SU-DHL-6 (cell line): ENCODE results near the gene ABR.
"Not testable (repeated sequence)": the region's sequence is repeated elsewhere in the genome, so short reads cannot be mapped to it uniquely, and the experiment has no call there.

Experiments used
- H2AFZ ChIP-seq: fragments of 200-600 bp; sonication (generic); 2 replicates; pipeline ENCODE4 v1.6.1; 2014; ENCODE audit warnings: low read depth, mild to moderate bottlenecking, moderate library complexity, mixed read lengths, antibody characterized with exemption, low read length; ENCODE audit not compliant: severe bottlenecking
- H3F3A ChIP-seq: fragments of 200-600 bp; shearing (Covaris generic); 2 replicates; pipeline ENCODE4 v1.6.0; 2016; ENCODE audit warnings: antibody characterized with exemption, mild to moderate bottlenecking; ENCODE audit not compliant: insufficient read depth
- H3K27ac ChIP-seq: fragments of 200-600 bp; sonication (generic); 2 replicates; pipeline ENCODE4 v1.5.1; 2016; ENCODE audit warnings: low read depth, mild to moderate bottlenecking, low read length, moderate library complexity, mixed read lengths
- H3K27me3 ChIP-seq: fragments of 200-600 bp; sonication (generic), shearing (Covaris generic); 2 replicates; pipeline ENCODE4 v1.6.0; 2014; ENCODE audit warnings: mild to moderate bottlenecking, low read length
- H3K36me3 ChIP-seq: fragments of 200-600 bp; sonication (generic); 2 replicates; pipeline ENCODE4 v1.6.1; 2014; ENCODE audit warnings: mild to moderate bottlenecking, low read length, mixed read lengths
- H3K4me2 ChIP-seq: fragments of 300-600, 200-600 bp; shearing (Covaris generic), sonication (generic); 2 replicates; pipeline ENCODE4 v1.6.0; 2014; ENCODE audit warnings: low read length, low read depth, mild to moderate bottlenecking; ENCODE audit not compliant: poor library complexity, severe bottlenecking
- H3K4me3 ChIP-seq: fragments of 200-600 bp; sonication (generic); 2 replicates; pipeline ENCODE4 v1.5.1; 2014; ENCODE audit warnings: antibody characterized with exemption, low read length, mild to moderate bottlenecking, mixed read lengths; ENCODE audit not compliant: insufficient read depth, poor library complexity, severe bottlenecking
- H3K79me2 ChIP-seq: fragments of 200-600 bp; sonication (generic); 2 replicates; pipeline ENCODE4 v1.6.1; 2014; ENCODE audit warnings: mild to moderate bottlenecking, low read length, moderate library complexity; ENCODE audit not compliant: insufficient read depth
- H3K9ac ChIP-seq: fragments of 200-600 bp; sonication (generic); 2 replicates; pipeline ENCODE4 v1.7.0; 2014; ENCODE audit warnings: mild to moderate bottlenecking, low read length
- H3K9me2 ChIP-seq: fragments of 200-600 bp; sonication (generic); replicated peaks from 2 replicates; pipeline ENCODE4 v1.6.1; 2014; ENCODE audit warnings: low read length; ENCODE audit not compliant: insufficient read depth
- H3K9me3 ChIP-seq: fragments of 200-600 bp; sonication (generic); 2 replicates; pipeline ENCODE4 v1.6.1; 2014; ENCODE audit warnings: low read length, mixed read lengths; ENCODE audit not compliant: insufficient read depth
- H4K20me1 ChIP-seq: fragments of 200-600 bp; sonication (generic); 2 replicates; pipeline ENCODE4 v1.6.1; 2014; ENCODE audit warnings: low read depth, mild to moderate bottlenecking, antibody characterized with exemption, low read length, moderate library complexity, mixed read lengths
- EZH2phosphoT487 ChIP-seq: fragments of 200-600 bp; sonication (generic), shearing (Covaris generic); conservative IDR thresholded peaks from 2 replicates; pipeline ENCODE4 v1.6.1; 2018; ENCODE audit warnings: mild to moderate bottlenecking, antibody characterized with exemption, low read length, moderate library complexity, mixed read lengths
- TF ChIP-seq, protein P1 (sequence below): fragments of 200-600 bp; sonication (generic); IDR thresholded peaks from one replicate; pipeline ENCODE4 v1.5.1; 2017; ENCODE audit warnings: antibody characterized with exemption, mild to moderate bottlenecking, low read length, moderate library complexity; ENCODE audit not compliant: insufficient read depth, poor library complexity, severe bottlenecking

The ABR gene

DNA sequence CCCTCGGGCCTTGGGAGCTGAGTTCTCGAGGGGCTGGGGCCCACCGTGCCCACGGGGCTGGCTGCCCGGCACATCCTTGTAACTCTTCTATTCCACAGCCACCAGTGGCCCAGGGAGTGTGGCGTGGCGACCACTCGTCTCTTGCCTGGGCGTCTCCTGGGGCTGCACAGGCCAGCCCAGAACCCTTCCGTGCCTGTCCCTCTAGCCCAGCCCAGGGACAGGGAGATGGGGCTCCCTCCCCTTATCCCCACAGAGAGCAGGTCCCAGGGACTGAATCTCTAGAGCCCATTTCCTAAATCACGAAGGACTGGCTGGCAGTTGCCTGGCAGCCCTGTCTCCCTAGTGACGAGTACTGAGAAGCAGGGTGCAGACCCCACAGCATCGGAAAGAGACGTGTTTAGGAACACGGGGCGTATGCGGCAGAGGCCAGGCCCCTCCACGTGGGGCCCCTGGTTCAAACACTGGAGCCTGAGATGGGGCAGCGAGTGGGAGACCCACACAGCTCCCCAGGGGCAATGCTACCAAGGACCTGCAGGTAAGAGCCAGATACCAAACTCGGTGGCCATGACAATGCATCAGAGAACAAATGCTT is 131.8 kb downstream of the ABR start:
- no peaks in the 10 kb centered on the region for H3K9me2 ChIP-seq
- no peaks in the 10 kb centered on the region for H3K9me3 ChIP-seq
- H2AFZ ChIP-seq = no peak overlapping the region
- H4K20me1 ChIP-seq = no peaks in the 10 kb centered on the region
- H3F3A ChIP-seq = no peaks in the 10 kb centered on the region
- no peak overlapping the region for H3K27ac ChIP-seq
- no peak overlapping the region for H3K9ac ChIP-seq
- H3K79me2 ChIP-seq = no peaks in the 10 kb centered on the region
- H3K36me3 ChIP-seq = no peaks in the 10 kb centered on the region
- no peak overlapping the region for H3K4me2 ChIP-seq
- no peak overlapping the region for H3K4me3 ChIP-seq
- TF ChIP-seq EZH2phosphoT487 = no peak
- TF ChIP-seq, protein P1, sequence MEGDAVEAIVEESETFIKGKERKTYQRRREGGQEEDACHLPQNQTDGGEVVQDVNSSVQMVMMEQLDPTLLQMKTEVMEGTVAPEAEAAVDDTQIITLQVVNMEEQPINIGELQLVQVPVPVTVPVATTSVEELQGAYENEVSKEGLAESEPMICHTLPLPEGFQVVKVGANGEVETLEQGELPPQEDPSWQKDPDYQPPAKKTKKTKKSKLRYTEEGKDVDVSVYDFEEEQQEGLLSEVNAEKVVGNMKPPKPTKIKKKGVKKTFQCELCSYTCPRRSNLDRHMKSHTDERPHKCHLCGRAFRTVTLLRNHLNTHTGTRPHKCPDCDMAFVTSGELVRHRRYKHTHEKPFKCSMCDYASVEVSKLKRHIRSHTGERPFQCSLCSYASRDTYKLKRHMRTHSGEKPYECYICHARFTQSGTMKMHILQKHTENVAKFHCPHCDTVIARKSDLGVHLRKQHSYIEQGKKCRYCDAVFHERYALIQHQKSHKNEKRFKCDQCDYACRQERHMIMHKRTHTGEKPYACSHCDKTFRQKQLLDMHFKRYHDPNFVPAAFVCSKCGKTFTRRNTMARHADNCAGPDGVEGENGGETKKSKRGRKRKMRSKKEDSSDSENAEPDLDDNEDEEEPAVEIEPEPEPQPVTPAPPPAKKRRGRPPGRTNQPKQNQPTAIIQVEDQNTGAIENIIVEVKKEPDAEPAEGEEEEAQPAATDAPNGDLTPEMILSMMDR = no peak
- H3K27me3 ChIP-seq = no peaks in the 10 kb centered on the region

DNA sequence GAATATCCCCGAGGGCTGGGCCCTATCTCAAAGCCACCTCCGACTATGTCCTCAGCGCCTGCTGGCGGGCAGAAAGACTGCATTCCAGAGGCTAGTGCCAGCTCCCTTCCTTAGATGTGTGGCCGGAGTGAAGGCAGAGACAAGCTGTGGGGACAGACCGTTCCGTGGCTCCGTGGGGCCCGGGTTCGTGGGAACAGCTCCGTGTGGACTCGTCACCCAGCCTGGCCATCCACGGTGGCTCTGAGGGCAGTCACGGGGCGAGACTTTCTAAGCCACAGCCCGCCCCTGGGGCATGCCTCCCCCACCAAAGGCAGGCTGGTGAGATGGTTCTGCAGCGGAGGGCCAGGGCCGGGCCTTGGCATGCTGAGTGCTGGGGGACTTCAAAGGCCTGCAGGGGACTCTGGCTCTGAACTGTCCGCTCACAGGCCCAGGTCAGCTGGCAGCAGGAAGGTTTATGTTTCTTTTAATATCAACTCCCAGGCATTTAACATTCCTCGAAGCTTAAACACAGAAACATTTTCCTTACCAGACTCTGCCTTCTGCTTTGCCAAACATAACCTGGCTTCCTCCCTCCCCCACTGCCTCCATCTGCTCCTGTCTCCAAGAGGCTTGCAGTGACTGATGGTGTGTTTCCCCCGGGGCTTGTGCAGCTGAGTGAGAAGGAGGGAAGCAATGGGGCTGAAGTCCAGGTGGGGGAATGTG is 132.5 kb downstream of the ABR start:
- TF ChIP-seq, protein P1 = no peak
- no peak for TF ChIP-seq EZH2phosphoT487
- Histone ChIP-seq H2AFZ (no peak overlapping the region), H3K4me3 (no peak overlapping the region), H3F3A (no peaks in the 10 kb centered on the region), H3K4me2 (no peak overlapping the region), H3K36me3 (no peaks in the 10 kb centered on the region), H4K20me1 (no peaks in the 10 kb centered on the region), H3K27ac (no peak overlapping the region), H3K9me2 (no peaks in the 10 kb centered on the region), H3K9me3 (no peaks in the 10 kb centered on the region), H3K9ac (no peak overlapping the region), H3K27me3 (no peaks in the 10 kb centered on the region), H3K79me2 (no peaks in the 10 kb centered on the region)

DNA sequence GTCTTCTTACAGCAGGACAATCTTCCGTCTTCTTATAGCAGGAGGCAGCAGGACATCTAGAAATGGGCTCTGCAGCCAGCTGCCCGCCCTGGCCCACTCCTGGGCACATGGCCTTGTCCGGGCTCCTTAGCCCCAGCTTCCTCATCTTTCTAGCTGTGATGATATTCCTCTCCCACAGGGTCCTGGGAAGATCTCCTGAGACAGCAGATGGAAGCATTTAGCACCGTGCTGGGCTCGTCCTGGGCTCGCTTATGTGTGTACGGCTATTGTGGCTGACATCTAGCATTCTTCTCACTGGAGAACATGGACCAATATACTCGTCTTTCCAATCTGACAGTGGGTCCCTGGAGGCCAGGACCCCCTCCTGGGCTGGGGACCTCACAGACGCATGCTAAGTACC is 134.3 kb downstream of the ABR start:
- Histone ChIP-seq H3K36me3 (no peaks in the 10 kb centered on the region), H3K27me3 (no peaks in the 10 kb centered on the region), H3K79me2 (no peaks in the 10 kb centered on the region), H3K27ac (no peak overlapping the region), H3K4me3 (no peak overlapping the region), H3K9ac (no peak overlapping the region), H4K20me1 (no peaks in the 10 kb centered on the region), H3F3A (no peaks in the 10 kb centered on the region), H3K9me2 (no peaks in the 10 kb centered on the region), H2AFZ (no peak overlapping the region), H3K4me2 (no peak overlapping the region), H3K9me3 (no peaks in the 10 kb centered on the region)
- TF ChIP-seq, protein P1 = no peak
- no peak for TF ChIP-seq EZH2phosphoT487

DNA sequence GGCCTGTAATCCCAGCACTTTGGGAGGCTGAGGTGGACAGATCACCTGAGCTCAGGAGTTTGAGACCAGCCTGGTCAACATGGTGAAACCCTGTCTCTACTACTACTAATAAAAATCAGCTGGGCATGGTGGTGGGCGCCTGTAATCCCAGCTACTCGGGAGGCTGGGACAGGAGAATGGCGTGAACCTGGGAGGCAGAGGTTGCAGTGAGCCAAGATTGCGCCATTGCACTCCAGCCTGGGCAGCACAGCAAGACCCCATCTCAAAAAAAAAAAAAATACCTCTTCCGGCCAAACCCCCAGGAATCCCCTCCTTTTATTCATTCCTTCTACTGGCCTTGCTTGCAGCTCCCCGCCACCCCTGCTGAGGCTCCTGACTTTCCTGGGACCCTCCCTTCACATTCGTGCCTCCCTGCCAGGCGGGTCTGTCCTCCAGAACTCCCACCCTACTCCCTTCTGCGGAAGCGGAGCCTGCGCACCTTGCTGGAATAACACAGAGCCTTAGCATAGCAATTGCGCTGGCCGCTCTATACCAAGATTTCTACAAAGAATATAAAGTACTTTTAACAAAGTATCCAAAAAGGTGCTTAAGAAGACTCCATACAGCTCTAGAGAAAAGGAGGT is 135.3 kb downstream of the ABR start:
- not testable (repeated sequence) for H3K27ac ChIP-seq, H3K9ac ChIP-seq, H3K36me3 ChIP-seq, H3K4me3 ChIP-seq, H3K4me2 ChIP-seq, H3K79me2 ChIP-seq, H3K27me3 ChIP-seq, H3K9me2 ChIP-seq, H3K9me3 ChIP-seq, H3F3A ChIP-seq, H2AFZ ChIP-seq, H4K20me1 ChIP-seq
